Measurements from ENCODE around the gene KCNK6. TPM values are rescaled to one million over a fixed set of nuclear protein-coding genes. Genes with fewer than 3 reads are reported as not detected.

The KCNK6 gene
- total and polyA plus RNA-seq, 2 donors (not counting 3 experiments of a cell fraction or from before 2014, with no cell fraction given), result 7.4 to 11.3 TPM

GRCh38 chr19:38377052-38377451 is 57.4 kb downstream of the KCNK6 start:
- H3K4me3 ChIP-seq (replicated peaks in 1 of 3; ENCODE audit: insufficient read depth in 1 of 3, low read depth in 1 of 3, low read length in 3 of 3), result no peak overlapping the region
- peaks cover 14% of the 10 kb centered on the region for H3K4me1 ChIP-seq (ENCODE audit: control insufficient read depth, extremely low read depth, insufficient read depth, low read length)
- H3K9me3 ChIP-seq (replicated peaks; ENCODE audit: control insufficient read depth, insufficient read depth, low read length), result no peaks in the 10 kb centered on the region
- TF ChIP-seq POLR2AphosphoS5 (IDR thresholded peaks at IDR 0.05; ENCODE audit: insufficient read depth, low read depth, low read length), result no peak
- TF ChIP-seq JUN (IDR thresholded peaks at IDR 0.05; ENCODE audit: borderline replicate concordance, insufficient read depth, insufficient read length, low read depth), result no peak
- no peak for TF ChIP-seq EZH2 (IDR thresholded peaks at IDR 0.05; ENCODE audit: borderline replicate concordance, low read depth, low read length, severe bottlenecking)
- no peak for TF ChIP-seq CTCF (IDR thresholded peaks at IDR 0.05; ENCODE audit: extremely low read depth in 1 of 2, insufficient read depth in 1 of 2, low read depth in 1 of 2, low read length in 2 of 2)
- TF ChIP-seq GATA2 (IDR thresholded peaks at IDR 0.05; ENCODE audit: insufficient read depth, insufficient read length, low read depth, low read length), result no peak
- no peak for TF ChIP-seq POLR2A (IDR thresholded peaks at IDR 0.05; ENCODE audit: low read depth, low read length)
- TF ChIP-seq MYC (IDR thresholded peaks at IDR 0.05; ENCODE audit: low read depth, low read length), result no peak
- no peak for TF ChIP-seq FOS (IDR thresholded peaks at IDR 0.05; ENCODE audit: borderline replicate concordance, insufficient read depth, low read length)
- dilution Hi-C loops (cut with MboI; ENCODE audit: extremely low pct_ligation_motif_present, low sequenced_read_pairs) (no loop called here), intact Hi-C loops (cut with micrococcal nuclease) (no loop called here)
- H3K36me3 ChIP-seq (ENCODE audit: control insufficient read depth in 2 of 2, extremely low read depth in 1 of 2, insufficient read depth in 2 of 2, low read length in 2 of 2), result peaks cover 9 to 35% of the 10 kb centered on the region in 2 experiments
- CTCF ChIA-PET, result no interaction called here
- no peak overlapping the region for H2AFZ ChIP-seq (ENCODE audit: low read depth, low read length)
- POLR2A ChIA-PET, result interaction anchor here (0.6 kb wide), 1 partner anchor 72 kb away, joined by 7 read pairs; no protein-coding TSS in a partner anchor
- H3K9ac ChIP-seq (replicated peaks; ENCODE audit: extremely low read depth, insufficient read depth, low read length), result no peak overlapping the region
- H3K4me2 ChIP-seq (ENCODE audit: insufficient read depth, low read length), result no peak overlapping the region
- no peaks in the 10 kb centered on the region for H3K27me3 ChIP-seq (ENCODE audit: control insufficient read depth in 2 of 2, insufficient read depth in 2 of 2, low read length in 2 of 2)
- no peak for FAIRE-seq
- BruUV-seq (replicated peaks), result no TSS peak
- no peaks in the 10 kb centered on the region for H3K9me1 ChIP-seq (replicated peaks; ENCODE audit: control insufficient read depth, extremely low read depth, insufficient read depth, low read length)
- H3K27ac ChIP-seq (ENCODE audit: insufficient read depth, low read depth, low read length), result no peak overlapping the region
- H3K79me2 ChIP-seq (ENCODE audit: control insufficient read depth, insufficient read depth, low read length), result peaks cover 27% of the 10 kb centered on the region
- no peaks in the 10 kb centered on the region for H4K20me1 ChIP-seq (replicated peaks; ENCODE audit: control insufficient read depth, extremely low read depth, insufficient read depth, low read length)
- DNase-seq (ENCODE audit: low read depth, low spot score), result no peak
